Effector memory CD8-positive, alpha-beta T cell (primary cell): ENCODE data around the gene SLC35D3.
"Not testable (repeated sequence)": the region's sequence is repeated elsewhere in the genome, so short reads cannot be mapped to it uniquely, and the experiment has no call there.

Experiments used
- ATAC-seq: fragments of 150-1000 bp; cut with Tn5 transposase; replicated peaks from 2 replicates; pipeline ENCODE4 v1.10.0; 2021; ENCODE audit warnings: mild to moderate bottlenecking, moderate library complexity
- DNase-seq, 3 experiments: peaks; one replicate each; pipeline ENCODE4 v3.0.0; 2021
- H3K27ac Mint-ChIP-seq, 2 donors: one replicate each; pipeline ENCODE4 v1.8.0; 2022; ENCODE audit warnings: mild to moderate bottlenecking in 2 of 2, mixed read lengths in 2 of 2, moderate library complexity in 2 of 2
- H3K27me3 Mint-ChIP-seq, 2 donors: one replicate each; pipeline ENCODE4 v1.8.0; 2022; ENCODE audit warnings: mixed read lengths in 2 of 2
- H3K36me3 Mint-ChIP-seq: one replicate; pipeline ENCODE4 v1.8.0; 2022; ENCODE audit warnings: mild to moderate bottlenecking, moderate library complexity, mixed read lengths; ENCODE audit not compliant: insufficient read depth
- H3K4me1 Mint-ChIP-seq, 2 donors: one replicate each; pipeline ENCODE4 v1.8.0; 2022; ENCODE audit warnings: low read depth in 2 of 2, mixed read lengths in 2 of 2
- H3K4me3 Mint-ChIP-seq, 2 donors: one replicate each; pipeline ENCODE4 v1.8.0; 2022; ENCODE audit warnings: mild to moderate bottlenecking in 2 of 2, mixed read lengths in 2 of 2, moderate library complexity in 2 of 2
- H3K9me3 Mint-ChIP-seq, 2 donors: one replicate each; pipeline ENCODE4 v1.8.0; 2022; ENCODE audit warnings: mixed read lengths in 2 of 2

The SLC35D3 gene

GRCh38 chr6:136901212-136901784 is 20.8 kb upstream of the SLC35D3 start:
- ATAC-seq, result no peak
- Mint-ChIP-seq H3K4me3 (no peak overlapping the region), H3K27me3 (no peaks in the 10 kb centered on the region), H3K36me3 (peaks cover 6% of the 10 kb centered on the region), H3K9me3 (no peaks in the 10 kb centered on the region), H3K27ac (no peak overlapping the region), H3K4me1 (no peaks in the 10 kb centered on the region)
- DNase-seq, result no peak

GRCh38 chr6:136904477-136904876 is 17.6 kb upstream of the SLC35D3 start:
- H3K27ac Mint-ChIP-seq, H3K9me3 Mint-ChIP-seq, DNase-seq, H3K4me1 Mint-ChIP-seq, ATAC-seq, H3K27me3 Mint-ChIP-seq, H3K4me3 Mint-ChIP-seq, H3K36me3 Mint-ChIP-seq: not testable (repeated sequence)

- peaks cover 0 to under 1% of the 10 kb centered on the region in 2 donors for H3K4me1 Mint-ChIP-seq
- H3K9me3 Mint-ChIP-seq, result no peaks in the 10 kb centered on the region
- H3K27me3 Mint-ChIP-seq, result peaks cover 14 to 19% of the 10 kb centered on the region in 2 donors
- no peak for DNase-seq
- ATAC-seq, result no peak
- H3K27ac Mint-ChIP-seq, result no peak overlapping the region
- no peak overlapping the region for H3K4me3 Mint-ChIP-seq
- no peaks in the 10 kb centered on the region for H3K36me3 Mint-ChIP-seq
Observed at GRCh38 chr6:136914947-136915346, 7.2 kb upstream of the SLC35D3 start.

- Mint-ChIP-seq H3K36me3 (no peaks in the 10 kb centered on the region), H3K27ac (no peak overlapping the region), H3K9me3 (no peaks in the 10 kb centered on the region), H3K27me3 (peaks cover 45 to 54% of the 10 kb centered on the region in 2 donors), H3K4me3 (no peak overlapping the region), H3K4me1 (peaks cover 18 to 20% of the 10 kb centered on the region in 2 donors)
- DNase-seq (no peak), ATAC-seq (no peak)
Observed at GRCh38 chr6:136918706-136919105, 3.4 kb upstream of the SLC35D3 start.

GRCh38 chr6:136920216-136920615 is 1.9 kb upstream of the SLC35D3 start:
- DNase-seq (no peak), ATAC-seq (peak; percentile 8)

GRCh38 chr6:136920671-136921380 is 1.3 kb upstream of the SLC35D3 start:
- ATAC-seq (peak; percentile 31), DNase-seq (peak in 1 of 3 experiments; percentile 8)
- Mint-ChIP-seq H3K27me3 (peaks cover 56 to 69% of the 10 kb centered on the region in 2 donors), H3K4me1 (peaks cover 22 to 24% of the 10 kb centered on the region in 2 donors), H3K27ac (no peak overlapping the region), H3K9me3 (no peaks in the 10 kb centered on the region), H3K36me3 (no peaks in the 10 kb centered on the region), H3K4me3 (peak overlapping the region; percentile 81 to 86)

More at GRCh38 chr6:136920216-136920615, 1.9 kb upstream of the SLC35D3 start:
- Mint-ChIP-seq H3K36me3 (no peaks in the 10 kb centered on the region), H3K27me3 (peaks cover 56 to 66% of the 10 kb centered on the region in 2 donors), H3K4me3 (peak overlapping the region; percentile 81 to 86), H3K27ac (no peak overlapping the region), H3K9me3 (no peaks in the 10 kb centered on the region), H3K4me1 (peaks cover 22 to 24% of the 10 kb centered on the region in 2 donors)

- H3K9me3 Mint-ChIP-seq, result no peaks in the 10 kb centered on the region
Observed at GRCh38 chr6:136921381-136921935, 643 bp upstream of the SLC35D3 start.

GRCh38 chr6:136922685-136923006 is 545 bp downstream of the SLC35D3 start:
- peak overlapping the region; percentile 81 to 86 for H3K4me3 Mint-ChIP-seq
- H3K4me1 Mint-ChIP-seq, result peaks cover 22 to 24% of the 10 kb centered on the region in 2 donors
- no peaks in the 10 kb centered on the region for H3K9me3 Mint-ChIP-seq
- H3K36me3 Mint-ChIP-seq, result no peaks in the 10 kb centered on the region
- peaks cover 56 to 76% of the 10 kb centered on the region in 2 donors for H3K27me3 Mint-ChIP-seq
- H3K27ac Mint-ChIP-seq, result peak overlapping the region in 1 of 2 donors; percentile 69
- ATAC-seq, result peak; percentile 19
- no peak for DNase-seq

More at GRCh38 chr6:136921381-136921935, 643 bp upstream of the SLC35D3 start:
- peaks cover 56 to 75% of the 10 kb centered on the region in 2 donors for H3K27me3 Mint-ChIP-seq
- no peaks in the 10 kb centered on the region for H3K36me3 Mint-ChIP-seq
- H3K4me1 Mint-ChIP-seq, result peaks cover 22 to 24% of the 10 kb centered on the region in 2 donors
- DNase-seq (no peak), ATAC-seq (no peak)
- peak overlapping the region; percentile 81 to 86 for H3K4me3 Mint-ChIP-seq
- H3K27ac Mint-ChIP-seq, result no peak overlapping the region

GRCh38 chr6:136923116-136923953 is 1.2 kb downstream of the SLC35D3 start:
- no peaks in the 10 kb centered on the region for H3K9me3 Mint-ChIP-seq
- peaks cover 55 to 74% of the 10 kb centered on the region in 2 donors for H3K27me3 Mint-ChIP-seq
- peak overlapping the region; percentile 81 to 86 for H3K4me3 Mint-ChIP-seq
- H3K4me1 Mint-ChIP-seq, result peaks cover 22 to 24% of the 10 kb centered on the region in 2 donors
- H3K27ac Mint-ChIP-seq, result no peak overlapping the region
- DNase-seq (no peak), ATAC-seq (no peak)
- no peaks in the 10 kb centered on the region for H3K36me3 Mint-ChIP-seq

GRCh38 chr6:136923954-136924673 is 2.0 kb downstream of the SLC35D3 start:
- peaks cover 47 to 66% of the 10 kb centered on the region in 2 donors for H3K27me3 Mint-ChIP-seq
- DNase-seq (no peak), ATAC-seq (no peak)
- H3K4me1 Mint-ChIP-seq, result peaks cover 22 to 24% of the 10 kb centered on the region in 2 donors
- peak overlapping the region; percentile 81 to 86 for H3K4me3 Mint-ChIP-seq
- H3K27ac Mint-ChIP-seq, result no peak overlapping the region
- no peaks in the 10 kb centered on the region for H3K36me3 Mint-ChIP-seq
- H3K9me3 Mint-ChIP-seq, result no peaks in the 10 kb centered on the region

- H3K27me3 Mint-ChIP-seq, result peaks cover 34 to 65% of the 10 kb centered on the region in 2 donors
Observed at GRCh38 chr6:136926383-136926782, 4.3 kb downstream of the SLC35D3 start.

GRCh38 chr6:136927292-136927691 is 5.2 kb downstream of the SLC35D3 start:
- H3K9me3 Mint-ChIP-seq, result no peaks in the 10 kb centered on the region
- H3K4me1 Mint-ChIP-seq, result peaks cover 6 to 13% of the 10 kb centered on the region in 2 donors
- ATAC-seq (no peak), DNase-seq (peak in 1 of 3 experiments; percentile 10)
- H3K36me3 Mint-ChIP-seq, result no peaks in the 10 kb centered on the region
- H3K4me3 Mint-ChIP-seq, result no peak overlapping the region
- H3K27me3 Mint-ChIP-seq, result peaks cover 33 to 66% of the 10 kb centered on the region in 2 donors
- no peak overlapping the region for H3K27ac Mint-ChIP-seq

More at GRCh38 chr6:136926383-136926782, 4.3 kb downstream of the SLC35D3 start:
- Mint-ChIP-seq H3K36me3 (no peaks in the 10 kb centered on the region), H3K27ac (no peak overlapping the region), H3K4me1 (peaks cover 8 to 13% of the 10 kb centered on the region in 2 donors), H3K4me3 (no peak overlapping the region), H3K9me3 (no peaks in the 10 kb centered on the region)
- DNase-seq (no peak), ATAC-seq (no peak)

- Mint-ChIP-seq H3K36me3 (no peaks in the 10 kb centered on the region), H3K4me3 (no peak overlapping the region)
Observed at GRCh38 chr6:136930528-136930927, 8.4 kb downstream of the SLC35D3 start.

More at GRCh38 chr6:136930528-136930927, 8.4 kb downstream of the SLC35D3 start:
- no peak for DNase-seq
- ATAC-seq, result no peak
- no peaks in the 10 kb centered on the region for H3K4me1 Mint-ChIP-seq
- H3K9me3 Mint-ChIP-seq, result no peaks in the 10 kb centered on the region
- no peak overlapping the region for H3K27ac Mint-ChIP-seq
- peaks cover 35 to 72% of the 10 kb centered on the region in 2 donors for H3K27me3 Mint-ChIP-seq
